Measurements from ENCODE around the gene CHST6. TPM values are rescaled to one million over a fixed set of nuclear protein-coding genes. Genes with fewer than 3 reads are reported as not detected.

Gene CHST6
- total and polyA plus RNA-seq, 4 donors: 0.49 to 6.0 (median 1.6) TPM

GRCh38 chr16:75482434-75483205 is 12.6 kb downstream of the CHST6 start:
- H3K4me1 ChIP-seq (ENCODE audit: control insufficient read depth in 1 of 2, insufficient read depth in 2 of 2, low read length in 2 of 2): no peaks in the 10 kb centered on the region
- no peak for DNase-seq
- H3K27ac ChIP-seq (ENCODE audit: low read depth in 1 of 2, low read length in 2 of 2): no peak overlapping the region
- no peak for ATAC-seq (ENCODE audit: low FRiP score)
- 76 to 83% methylated on average over 14 of the region's 14 CpGs for WGBS, 2 donors
- no peak overlapping the region for H3K4me3 ChIP-seq (ENCODE audit: low read length in 2 of 2)
- H3K9me3 ChIP-seq (ENCODE audit: control insufficient read depth, low read length): no peaks in the 10 kb centered on the region
- H3K27me3 ChIP-seq (ENCODE audit: control insufficient read depth in 1 of 2, insufficient read depth in 2 of 2, low read length in 1 of 2): no peaks in the 10 kb centered on the region
- intact Hi-C loops (cut with DNase I): no loop called here
- H3K36me3 ChIP-seq (ENCODE audit: control insufficient read depth in 1 of 2, insufficient read depth in 2 of 2, low read length in 1 of 2): no peaks in the 10 kb centered on the region

- DNase-seq (no peak), ATAC-seq (ENCODE audit: low FRiP score) (no peak)
- intact Hi-C loops (cut with DNase I): no loop called here
- H3K4me1 ChIP-seq (ENCODE audit: control insufficient read depth in 1 of 2, insufficient read depth in 2 of 2, low read length in 2 of 2): no peaks in the 10 kb centered on the region
- no peaks in the 10 kb centered on the region for H3K36me3 ChIP-seq (ENCODE audit: control insufficient read depth in 1 of 2, insufficient read depth in 2 of 2, low read length in 1 of 2)
- H3K9me3 ChIP-seq (ENCODE audit: control insufficient read depth, low read length): no peaks in the 10 kb centered on the region
- WGBS, 2 donors: 89 to 90% methylated on average over 7 of the region's 7 CpGs
- H3K27ac ChIP-seq (ENCODE audit: low read depth in 1 of 2, low read length in 2 of 2): no peak overlapping the region
- no peaks in the 10 kb centered on the region for H3K27me3 ChIP-seq (ENCODE audit: control insufficient read depth in 1 of 2, insufficient read depth in 2 of 2, low read length in 1 of 2)
- H3K4me3 ChIP-seq (ENCODE audit: low read length in 2 of 2): no peak overlapping the region
These were observed 13.8 kb downstream of the CHST6 start for GRCh38 chr16:75481475-75481874.

GRCh38 chr16:75479421-75479990 is 15.7 kb downstream of the CHST6 start:
- Histone ChIP-seq H3K27me3 (ENCODE audit: control insufficient read depth in 1 of 2, insufficient read depth in 2 of 2, low read length in 1 of 2) (no peaks in the 10 kb centered on the region), H3K9me3 (ENCODE audit: control insufficient read depth, low read length) (no peaks in the 10 kb centered on the region), H3K36me3 (ENCODE audit: control insufficient read depth in 1 of 2, insufficient read depth in 2 of 2, low read length in 1 of 2) (no peaks in the 10 kb centered on the region), H3K27ac (ENCODE audit: low read depth in 1 of 2, low read length in 2 of 2) (no peak overlapping the region), H3K4me3 (ENCODE audit: low read length in 2 of 2) (no peak overlapping the region), H3K4me1 (ENCODE audit: control insufficient read depth in 1 of 2, insufficient read depth in 2 of 2, low read length in 2 of 2) (no peaks in the 10 kb centered on the region)
- WGBS, 2 donors: 96% methylated on average over 47 of the region's 47 CpGs
- intact Hi-C loops (cut with DNase I): loop anchor here in 1 of 2 donors (10.0 kb wide), 1 partner anchor 145 kb away; the partner anchor contains the start of gene ADAT1
- ATAC-seq (ENCODE audit: low FRiP score) (peak; percentile 30), DNase-seq (no peak)

- Histone ChIP-seq H3K4me3 (ENCODE audit: low read length in 2 of 2) (no peak overlapping the region), H3K27me3 (ENCODE audit: control insufficient read depth in 1 of 2, insufficient read depth in 2 of 2, low read length in 1 of 2) (no peaks in the 10 kb centered on the region), H3K9me3 (ENCODE audit: control insufficient read depth, low read length) (no peaks in the 10 kb centered on the region), H3K36me3 (ENCODE audit: control insufficient read depth in 1 of 2, insufficient read depth in 2 of 2, low read length in 1 of 2) (no peaks in the 10 kb centered on the region), H3K4me1 (ENCODE audit: control insufficient read depth in 1 of 2, insufficient read depth in 2 of 2, low read length in 2 of 2) (no peaks in the 10 kb centered on the region), H3K27ac (ENCODE audit: low read depth in 1 of 2, low read length in 2 of 2) (no peak overlapping the region)
- intact Hi-C loops (cut with DNase I): loop anchor here in 1 of 2 donors (10.0 kb wide), 1 partner anchor 146 kb away; the partner anchor contains the start of gene ADAT1
- no peak for DNase-seq
- ATAC-seq (ENCODE audit: low FRiP score): peak; percentile 42
- WGBS, 2 donors: 96% methylated on average over 80 of the region's 80 CpGs
These were observed 16.5 kb downstream of the CHST6 start for GRCh38 chr16:75478480-75479345.

GRCh38 chr16:75477680-75478473 is 17.4 kb downstream of the CHST6 start:
- Histone ChIP-seq H3K9me3 (ENCODE audit: control insufficient read depth, low read length) (no peaks in the 10 kb centered on the region), H3K27ac (ENCODE audit: low read depth in 1 of 2, low read length in 2 of 2) (no peak overlapping the region), H3K27me3 (ENCODE audit: control insufficient read depth in 1 of 2, insufficient read depth in 2 of 2, low read length in 1 of 2) (no peaks in the 10 kb centered on the region), H3K4me1 (ENCODE audit: control insufficient read depth in 1 of 2, insufficient read depth in 2 of 2, low read length in 2 of 2) (no peaks in the 10 kb centered on the region), H3K4me3 (ENCODE audit: low read length in 2 of 2) (no peak overlapping the region), H3K36me3 (ENCODE audit: control insufficient read depth in 1 of 2, insufficient read depth in 2 of 2, low read length in 1 of 2) (no peaks in the 10 kb centered on the region)
- WGBS, 2 donors: 65 to 78% methylated on average over 4 of the region's 4 CpGs
- ATAC-seq (ENCODE audit: low FRiP score): no peak
- DNase-seq: no peak
- intact Hi-C loops (cut with DNase I): loop anchor here in 1 of 2 donors (10.0 kb wide), 1 partner anchor 147 kb away; the partner anchor contains the start of gene ADAT1

- DNase-seq (no peak), ATAC-seq (ENCODE audit: low FRiP score) (no peak)
- no peaks in the 10 kb centered on the region for H3K9me3 ChIP-seq (ENCODE audit: control insufficient read depth, low read length)
- intact Hi-C loops (cut with DNase I): loop anchor here in 1 of 2 donors (10.0 kb wide), 1 partner anchor 148 kb away; the partner anchor contains the start of gene ADAT1
- no peak overlapping the region for H3K4me3 ChIP-seq (ENCODE audit: low read length in 2 of 2)
- no peak overlapping the region for H3K27ac ChIP-seq (ENCODE audit: low read depth in 1 of 2, low read length in 2 of 2)
- 90 to 96% methylated on average over 8 of the region's 8 CpGs for WGBS, 2 donors
- H3K36me3 ChIP-seq (ENCODE audit: control insufficient read depth in 1 of 2, insufficient read depth in 2 of 2, low read length in 1 of 2): no peaks in the 10 kb centered on the region
- no peaks in the 10 kb centered on the region for H3K27me3 ChIP-seq (ENCODE audit: control insufficient read depth in 1 of 2, insufficient read depth in 2 of 2, low read length in 1 of 2)
- H3K4me1 ChIP-seq (ENCODE audit: control insufficient read depth in 1 of 2, insufficient read depth in 2 of 2, low read length in 2 of 2): no peaks in the 10 kb centered on the region
These were observed 18.4 kb downstream of the CHST6 start for GRCh38 chr16:75476817-75477216.

- H3K27me3 ChIP-seq (ENCODE audit: control insufficient read depth in 1 of 2, insufficient read depth in 2 of 2, low read length in 1 of 2): no peaks in the 10 kb centered on the region
- DNase-seq (no peak), ATAC-seq (ENCODE audit: low FRiP score) (no peak)
- no peaks in the 10 kb centered on the region for H3K4me1 ChIP-seq (ENCODE audit: control insufficient read depth in 1 of 2, insufficient read depth in 2 of 2, low read length in 2 of 2)
- intact Hi-C loops (cut with DNase I): loop anchor here in 1 of 2 donors (10.0 kb wide), 1 partner anchor 149 kb away; the partner anchor contains the start of gene ADAT1
- no peaks in the 10 kb centered on the region for H3K9me3 ChIP-seq (ENCODE audit: control insufficient read depth, low read length)
- WGBS, 2 donors: 92 to 96% methylated on average over 2 of the region's 2 CpGs
- H3K36me3 ChIP-seq (ENCODE audit: control insufficient read depth in 1 of 2, insufficient read depth in 2 of 2, low read length in 1 of 2): no peaks in the 10 kb centered on the region
- H3K4me3 ChIP-seq (ENCODE audit: low read length in 2 of 2): no peak overlapping the region
- no peak overlapping the region for H3K27ac ChIP-seq (ENCODE audit: low read depth in 1 of 2, low read length in 2 of 2)
These were observed 19.8 kb downstream of the CHST6 start for GRCh38 chr16:75475420-75475847.

Measured in aorta (tissue), 5 donors.